NCI-H1417 treated with DMSO at 0.1 percent for 48 hours (cell line): ENCODE results near the gene MYH9.
"Not testable (repeated sequence)": the region's sequence is repeated elsewhere in the genome, so short reads cannot be mapped to it uniquely, and the experiment has no call there.

Experiments
- DNase-seq: peaks from one replicate; lab custom pipeline; 2025; lab: John Stamatoyannopoulos, UW

The MYH9 gene

DNA sequence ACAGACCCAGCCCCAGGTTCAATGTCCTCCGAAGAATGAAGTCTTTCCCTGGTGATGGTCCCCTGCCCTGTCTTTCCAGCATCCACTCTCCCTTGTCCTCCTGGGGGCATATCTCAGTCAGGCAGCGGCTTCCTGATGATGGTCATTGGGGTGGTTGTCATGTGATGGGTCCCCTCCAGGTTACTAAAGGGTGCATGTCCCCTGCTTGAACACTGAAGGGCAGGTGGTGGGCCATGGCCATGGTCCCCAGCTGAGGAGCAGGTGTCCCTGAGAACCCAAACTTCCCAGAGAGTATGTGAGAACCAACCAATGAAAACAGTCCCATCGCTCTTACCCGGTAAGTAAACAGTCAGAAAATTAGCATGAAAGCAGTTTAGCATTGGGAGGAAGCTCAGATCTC, 120.7 kb downstream of the MYH9 start:
- DNase-seq = no peak

DNA sequence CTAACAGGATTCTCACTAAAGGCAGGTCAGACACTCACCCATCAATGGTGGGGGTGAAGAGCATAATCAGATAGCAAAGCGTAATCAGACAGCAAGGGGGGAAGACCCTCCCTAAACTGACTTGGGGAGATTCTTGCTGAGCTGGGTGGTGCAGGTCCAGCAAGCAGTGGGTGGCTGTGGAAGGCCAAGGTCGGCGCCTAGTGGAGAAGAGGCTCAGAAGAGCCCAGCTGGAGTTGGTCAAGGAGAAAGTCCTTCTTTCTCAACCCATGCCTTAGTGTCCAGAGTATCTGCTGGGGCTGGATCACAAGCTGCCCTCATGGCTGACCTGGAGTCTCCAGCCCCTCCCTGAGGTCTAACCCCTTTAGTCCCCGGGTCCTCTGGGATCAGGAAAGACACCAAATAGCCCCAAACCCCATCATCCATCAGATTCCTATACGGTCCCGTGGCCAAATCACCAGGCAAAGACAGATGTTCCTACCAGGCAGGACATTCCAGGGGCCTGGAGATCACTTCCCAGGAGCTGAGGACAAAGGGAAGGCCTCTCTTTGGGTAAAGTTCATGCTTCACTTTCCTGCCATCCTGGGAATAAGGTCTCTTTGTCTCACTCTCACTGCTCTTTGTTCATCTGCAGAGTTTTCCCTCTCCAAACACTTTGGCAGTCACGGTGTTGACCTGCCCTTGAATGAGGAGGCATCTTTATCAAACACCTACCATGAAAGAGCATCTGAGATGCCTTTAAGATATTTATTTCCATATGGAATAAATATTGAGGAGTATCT, 123.7 kb downstream of the MYH9 start:
- not testable (repeated sequence) for DNase-seq

DNA sequence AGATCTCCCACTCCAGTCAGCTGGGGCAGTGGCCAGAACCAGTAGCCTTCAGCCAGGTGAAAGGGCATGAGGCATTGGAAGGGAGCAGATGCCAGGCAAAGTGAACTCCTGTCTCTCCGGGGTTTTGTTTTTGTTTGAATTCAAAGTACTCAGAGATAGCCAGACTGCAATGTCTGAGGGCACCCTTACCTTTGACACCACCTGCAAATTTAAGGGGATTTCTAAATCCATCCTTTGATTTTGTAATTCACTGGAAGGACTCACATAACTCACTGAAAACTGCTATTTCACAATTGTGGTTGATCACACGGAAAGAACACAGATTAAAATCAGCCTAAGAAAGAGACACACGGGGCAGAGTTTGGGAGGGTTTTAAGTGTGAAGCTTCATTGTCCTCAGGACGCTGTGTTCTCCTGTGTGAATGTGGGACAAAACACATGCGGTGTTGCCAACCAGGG, 124.5 kb downstream of the MYH9 start:
- DNase-seq = not testable (repeated sequence)

DNA sequence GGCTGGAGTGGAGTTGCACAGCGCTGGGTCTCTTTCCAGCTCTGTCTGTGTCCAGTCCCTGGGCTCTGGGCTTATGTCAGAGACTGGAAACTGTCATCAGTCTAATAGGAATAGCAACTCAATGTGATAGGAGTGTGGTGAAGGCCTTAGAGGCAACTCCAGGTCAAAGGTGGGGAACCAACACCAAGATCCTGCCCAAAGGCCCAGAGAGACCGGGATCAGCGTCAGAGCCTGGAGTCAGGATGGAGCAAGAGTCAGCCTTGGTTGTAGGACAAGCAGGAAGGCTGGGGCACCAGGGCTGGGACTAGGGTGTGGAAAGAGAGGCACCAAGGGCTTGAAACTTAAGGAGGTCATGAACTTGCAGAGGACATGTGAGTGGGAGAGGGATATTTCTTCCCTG, 125.5 kb downstream of the MYH9 start:
- not testable (repeated sequence) for DNase-seq

DNA sequence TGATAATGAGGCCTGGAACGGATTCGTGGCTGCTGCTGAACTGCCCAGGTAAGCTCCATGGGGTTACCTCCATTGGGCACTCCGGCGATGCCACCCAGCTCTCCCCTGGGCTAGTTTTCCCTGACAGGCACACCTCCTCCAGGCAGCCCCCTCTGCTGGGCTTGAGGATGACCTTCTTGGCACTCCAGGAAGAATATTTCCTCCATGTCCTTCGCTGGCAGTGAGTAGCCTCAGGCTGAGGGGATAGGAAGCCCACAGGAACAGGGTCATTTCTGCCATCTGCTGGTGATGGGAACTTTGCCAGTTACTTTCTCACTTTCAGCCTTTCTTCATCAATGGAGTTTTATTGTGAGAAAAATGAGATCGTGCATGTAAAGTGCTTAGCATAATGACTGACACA, 126.1 kb downstream of the MYH9 start:
- not testable (repeated sequence) for DNase-seq

DNA sequence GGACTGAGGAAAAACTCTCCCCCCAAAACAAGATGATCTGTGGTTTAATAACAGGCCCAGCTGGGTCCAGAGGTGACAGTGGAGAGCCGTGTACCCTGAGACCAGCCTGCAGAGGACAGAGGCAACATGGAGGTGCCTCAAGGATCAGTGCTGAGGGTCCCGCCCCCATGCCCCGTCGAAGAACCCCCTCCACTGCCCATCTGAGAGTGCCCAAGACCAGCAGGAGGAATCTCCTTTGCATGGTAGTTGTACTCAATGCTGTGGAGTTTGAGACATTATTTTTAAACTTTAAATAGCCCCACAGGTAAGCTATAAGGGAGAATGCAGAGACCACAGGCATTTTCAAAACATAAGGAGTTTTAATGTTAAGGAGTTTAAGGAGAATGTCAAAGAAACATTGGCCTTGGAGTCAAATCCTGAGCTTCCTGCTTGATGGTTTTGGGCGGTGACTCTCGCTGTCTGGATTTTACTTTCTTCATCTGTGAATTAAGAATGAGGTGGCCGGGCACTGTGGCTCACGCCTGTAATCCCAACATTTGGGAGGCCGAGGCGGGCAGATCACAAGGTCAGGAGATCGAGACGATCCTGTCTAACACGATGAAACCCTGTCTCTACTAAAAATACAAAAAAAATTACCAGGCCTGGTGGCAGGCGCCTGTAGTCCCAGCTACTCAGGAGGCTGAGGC, 128.0 kb downstream of the MYH9 start:
- no peak for DNase-seq

DNA sequence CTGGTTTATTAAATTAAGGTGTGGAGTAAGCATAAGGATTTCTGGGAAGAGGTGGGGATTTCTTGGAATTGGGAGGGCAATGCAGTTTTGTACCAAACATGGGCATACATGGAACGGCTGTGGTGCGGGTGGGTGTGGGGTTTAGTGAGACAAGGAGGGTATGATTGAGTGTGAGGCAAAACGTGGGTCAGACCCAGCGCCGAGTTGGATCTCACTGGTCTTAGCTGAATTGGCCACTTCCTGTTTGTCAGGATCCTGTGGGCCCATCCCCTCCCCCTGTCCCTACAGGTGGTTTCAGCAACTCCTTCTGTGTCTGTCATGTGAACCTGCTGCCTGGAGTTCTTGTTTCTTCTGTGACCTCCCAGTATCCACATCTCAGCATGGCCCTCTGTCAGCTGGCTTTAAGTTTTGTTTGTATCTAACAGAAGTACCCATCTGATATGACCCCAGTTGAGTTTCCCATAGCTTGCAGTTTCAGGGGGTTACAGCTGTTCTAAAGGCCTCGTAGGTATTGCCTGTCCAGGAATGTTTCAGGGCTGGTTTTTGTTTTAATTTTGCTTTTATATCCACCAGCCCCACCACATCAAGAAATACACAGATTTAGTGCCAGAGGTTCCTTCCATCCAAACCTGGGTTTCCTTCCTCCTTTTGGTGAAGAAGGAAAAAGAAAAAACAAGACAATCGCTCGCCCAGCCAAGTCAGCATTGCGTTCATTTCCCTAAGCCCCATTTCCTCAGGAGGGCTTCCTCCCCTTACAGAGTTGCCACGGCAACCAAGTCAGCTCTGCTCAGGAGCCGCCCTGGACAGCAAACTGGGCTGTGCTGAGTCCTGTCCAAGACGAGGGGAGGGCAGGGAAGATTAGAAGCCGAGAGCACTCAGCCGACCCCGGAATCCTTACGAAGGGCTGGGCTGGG, 128.8 kb downstream of the MYH9 start:
- no peak for DNase-seq

DNA sequence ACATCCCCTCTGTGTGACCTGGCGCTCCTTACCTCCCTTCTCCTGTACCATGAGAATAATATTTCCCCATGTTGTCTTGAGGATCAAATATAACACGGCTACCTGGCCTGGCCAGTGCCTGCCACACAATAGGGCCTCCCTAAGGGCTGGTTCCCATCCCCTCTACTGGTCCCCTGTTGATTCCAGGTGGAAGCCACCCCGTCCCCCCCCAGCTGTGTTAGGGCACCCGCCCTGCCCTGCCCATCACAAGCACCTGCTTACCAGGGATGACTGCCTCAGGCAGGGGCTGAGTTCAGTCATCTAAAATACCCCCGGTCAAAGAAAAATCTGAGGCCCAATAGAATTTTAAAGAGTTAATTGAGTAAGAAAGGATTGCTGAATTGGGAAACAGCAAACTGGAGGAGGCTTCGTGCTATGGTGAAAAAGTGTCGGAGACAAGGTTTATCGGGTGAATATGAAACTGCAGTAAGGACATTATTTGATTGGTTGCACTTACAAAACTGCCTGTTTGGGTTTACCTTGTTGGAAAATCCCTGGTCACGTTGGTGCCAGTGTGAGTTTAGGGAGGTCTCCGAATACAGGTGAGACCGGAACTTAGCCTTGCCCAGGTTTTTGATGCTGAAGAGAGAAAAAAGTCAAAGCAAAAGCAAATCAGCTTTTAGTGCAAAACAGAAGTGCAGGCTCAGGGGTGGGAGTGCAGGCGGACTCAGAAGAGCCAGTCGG, 129.7 kb downstream of the MYH9 start:
- DNase-seq = no peak

DNA sequence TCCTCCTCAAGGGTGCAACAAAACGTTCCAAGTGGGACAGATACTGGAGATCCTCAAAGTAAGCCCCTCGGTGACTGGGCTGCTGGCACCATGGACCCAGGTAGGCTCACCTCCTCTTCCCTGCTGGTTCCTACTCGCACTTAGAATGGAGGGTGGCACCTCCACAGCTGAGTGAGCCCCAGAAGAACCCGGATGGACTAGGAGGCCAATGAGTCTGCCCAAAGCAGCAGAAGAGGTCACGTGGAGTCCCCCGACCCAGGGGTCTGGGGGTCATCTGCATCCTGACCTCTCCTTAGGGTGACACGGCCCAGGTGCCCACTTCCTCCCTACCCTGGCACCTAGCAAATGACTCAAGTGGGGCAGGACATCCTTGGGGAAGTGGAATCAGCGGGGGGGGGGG, 130.5 kb downstream of the MYH9 start:
- DNase-seq = no peak

DNA sequence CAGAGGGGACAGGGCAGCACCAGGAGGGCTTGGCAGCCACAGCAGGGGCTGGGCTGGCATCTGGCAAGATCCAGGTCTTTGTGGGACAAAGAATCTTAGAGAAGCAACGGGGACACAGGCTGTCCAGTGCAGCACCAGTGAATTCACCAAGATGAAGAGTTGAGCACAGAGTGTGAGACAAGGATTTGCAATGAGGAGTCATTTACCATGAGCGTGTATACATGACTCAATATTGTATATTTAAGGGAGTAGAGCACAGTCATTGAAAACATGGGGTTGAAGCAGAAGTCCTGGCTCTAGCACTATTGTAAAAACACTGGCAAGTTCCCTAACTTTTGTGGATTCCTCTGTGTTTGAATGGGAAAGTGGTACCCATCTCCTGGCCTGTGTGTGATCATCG, 131.3 kb downstream of the MYH9 start:
- no peak for DNase-seq

DNA sequence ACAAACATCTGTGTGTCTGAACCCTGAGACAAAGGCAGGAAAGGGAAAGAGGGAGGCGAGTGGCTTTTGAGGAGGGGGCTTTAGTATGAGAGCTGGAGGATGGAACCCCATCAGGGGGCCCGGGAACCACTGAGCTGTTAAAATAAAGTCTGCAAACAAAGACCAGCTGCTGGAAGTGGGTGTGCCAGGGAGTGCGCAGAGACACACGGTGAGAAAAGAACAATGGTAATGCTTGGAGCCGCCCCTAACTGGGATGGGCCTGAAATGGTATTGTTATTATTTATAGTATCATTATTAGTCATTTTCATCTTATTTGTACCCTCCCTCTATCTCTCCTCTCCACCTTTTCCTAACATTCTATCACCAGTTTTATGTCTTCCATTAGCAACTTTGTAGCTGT, 132.2 kb downstream of the MYH9 start:
- not testable (repeated sequence) for DNase-seq

DNA sequence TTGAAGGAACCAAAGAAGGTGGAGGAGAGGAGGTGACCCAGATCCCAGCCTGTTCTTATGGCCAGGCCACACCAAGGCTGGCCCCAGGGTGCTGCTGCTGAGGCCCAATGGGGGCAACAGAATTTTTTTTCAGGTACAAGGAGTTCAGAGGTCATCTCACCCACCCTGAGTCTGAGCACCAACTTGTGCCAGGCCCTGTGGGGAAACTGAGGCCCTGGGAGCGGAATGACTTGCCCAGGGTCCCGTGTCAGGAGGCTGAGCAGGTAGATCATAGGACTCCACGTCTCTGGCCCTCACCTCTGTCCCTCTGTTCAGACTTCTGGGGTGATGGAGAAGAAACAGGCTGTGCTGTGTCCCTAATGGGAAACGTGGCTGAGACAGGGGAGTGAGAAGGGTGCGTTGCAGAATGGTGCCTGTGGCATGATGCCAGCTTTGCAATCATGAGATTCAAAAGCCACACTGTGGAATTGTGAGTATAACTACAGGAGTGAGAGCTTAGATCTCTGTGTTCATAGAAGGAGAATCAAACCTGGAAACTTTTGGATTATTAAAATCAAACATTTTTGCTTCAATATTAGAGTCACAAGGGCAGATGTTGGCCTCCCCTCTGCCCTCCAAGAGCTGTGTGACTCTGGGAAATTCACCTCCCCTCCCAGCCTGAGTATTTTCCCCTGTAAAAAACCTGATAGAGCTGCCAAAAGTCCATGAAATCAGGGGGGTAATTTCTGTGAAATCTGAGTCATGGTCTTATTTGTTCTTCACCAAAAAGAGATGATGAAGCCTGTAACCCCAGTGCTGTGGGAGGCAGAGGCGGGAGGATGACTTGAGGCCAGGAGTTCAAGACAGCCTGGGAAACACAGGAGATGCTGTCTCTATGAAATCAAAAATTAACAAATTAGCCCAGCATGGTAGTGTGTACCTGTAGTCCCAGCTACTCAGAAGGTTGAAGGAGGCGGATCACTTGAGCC, 134.0 kb downstream of the MYH9 start:
- no peak for DNase-seq

DNA sequence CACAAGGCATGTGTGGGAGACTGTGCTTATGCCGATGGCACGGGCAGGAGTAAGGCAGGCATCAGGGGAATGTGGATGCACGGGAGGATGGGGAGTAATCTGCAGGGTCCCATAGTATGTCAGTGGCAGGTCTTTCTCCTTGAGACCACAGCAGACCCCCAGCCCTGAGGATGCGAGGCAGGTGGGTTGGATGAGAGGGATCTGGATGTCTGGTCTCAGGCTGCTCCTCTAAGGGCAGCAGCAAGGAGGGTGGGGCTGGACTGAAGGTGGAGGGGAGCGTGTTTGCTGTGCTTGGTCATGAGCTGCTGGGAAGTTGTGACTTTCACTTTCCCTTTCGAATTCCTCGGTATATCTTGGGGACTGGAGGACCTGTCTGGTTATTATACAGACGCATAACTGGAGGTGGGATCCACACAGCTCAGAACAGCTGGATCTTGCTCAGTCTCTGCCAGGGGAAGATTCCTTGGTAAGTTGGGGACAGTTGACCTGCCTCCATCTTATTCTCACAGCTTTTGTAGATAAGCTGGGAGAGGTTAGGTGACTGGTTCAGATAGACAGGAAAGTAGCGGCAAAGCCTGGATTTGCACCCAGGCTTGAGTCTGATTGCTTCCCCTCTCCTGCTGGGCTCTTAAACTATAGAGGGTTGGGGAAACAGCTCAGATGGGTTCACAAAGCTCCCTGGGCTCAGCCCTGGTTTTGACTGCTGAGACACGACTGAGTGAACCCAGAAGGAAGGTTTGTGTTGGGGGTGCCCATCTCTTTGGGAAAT, 134.8 kb downstream of the MYH9 start, which contains the start of gene APOL1:
APOL1 (plus strand) TSS at position 380 of the 769 bp plus-strand sequence. CDS start 1,823 bp downstream, outside the sequence.
- no peak for DNase-seq

DNA sequence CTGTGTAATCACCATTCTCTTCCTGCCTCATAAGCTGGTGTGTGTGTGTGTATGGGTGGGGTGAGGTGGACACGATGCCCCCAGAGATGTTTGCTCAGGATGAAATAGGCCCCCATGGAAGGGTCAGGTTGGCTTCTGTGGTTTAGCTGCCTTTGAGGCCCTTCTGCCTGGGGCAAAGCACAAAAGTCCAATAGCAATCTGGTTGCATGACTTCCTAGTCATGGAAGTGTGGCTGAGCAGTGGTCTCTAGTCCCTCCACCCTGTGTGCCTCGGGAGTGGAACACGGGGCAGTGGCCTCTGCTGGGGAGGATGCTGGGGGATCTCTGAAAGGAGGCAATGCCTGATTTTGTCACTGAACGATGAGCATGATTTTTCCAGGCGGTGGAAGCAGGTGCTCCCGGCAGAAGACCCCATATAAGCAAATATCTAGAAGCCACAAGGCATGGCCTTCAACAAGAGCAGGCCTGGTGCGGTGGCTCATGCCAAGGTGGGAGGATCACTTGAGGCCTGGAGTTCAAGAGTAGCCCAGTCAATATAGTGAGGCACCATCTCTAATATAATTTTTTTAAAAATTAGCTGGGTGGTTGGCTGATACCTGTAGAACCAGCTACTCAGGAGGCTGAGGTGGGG, 135.7 kb downstream of the MYH9 start:
- DNase-seq = not testable (repeated sequence)

DNA sequence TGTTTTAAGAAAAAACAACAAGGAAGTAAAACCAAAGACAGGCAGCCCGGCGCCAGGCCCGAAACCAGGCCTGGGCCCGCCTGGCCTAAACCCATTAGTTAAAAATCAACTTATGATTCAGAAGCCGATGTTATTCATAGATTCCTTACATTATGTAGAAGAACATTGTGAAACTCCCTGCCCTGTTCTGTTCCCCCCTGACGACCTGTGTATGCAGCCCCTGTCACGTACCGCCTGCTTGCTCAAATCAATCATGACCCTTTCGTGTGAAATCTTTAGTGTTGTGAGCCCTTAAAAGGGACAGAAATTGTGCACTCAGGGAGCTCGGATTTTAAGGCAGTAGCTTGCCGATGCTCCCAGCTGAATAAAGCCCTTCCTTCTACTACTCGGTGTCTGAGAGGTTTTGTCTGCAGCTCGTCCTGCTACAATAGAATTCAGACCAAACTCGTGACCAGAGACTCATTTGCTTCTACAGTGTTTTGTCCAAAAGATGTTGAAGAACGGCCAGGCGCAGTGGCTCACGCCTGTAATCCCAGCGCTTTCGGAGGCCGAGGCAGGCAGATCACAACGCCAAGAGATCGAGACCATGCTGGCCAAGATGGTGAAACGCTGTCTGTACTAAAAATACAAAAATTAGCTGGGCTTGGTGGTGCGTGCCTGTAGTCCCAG, 137.3 kb downstream of the MYH9 start:
- not testable (repeated sequence) for DNase-seq

DNA sequence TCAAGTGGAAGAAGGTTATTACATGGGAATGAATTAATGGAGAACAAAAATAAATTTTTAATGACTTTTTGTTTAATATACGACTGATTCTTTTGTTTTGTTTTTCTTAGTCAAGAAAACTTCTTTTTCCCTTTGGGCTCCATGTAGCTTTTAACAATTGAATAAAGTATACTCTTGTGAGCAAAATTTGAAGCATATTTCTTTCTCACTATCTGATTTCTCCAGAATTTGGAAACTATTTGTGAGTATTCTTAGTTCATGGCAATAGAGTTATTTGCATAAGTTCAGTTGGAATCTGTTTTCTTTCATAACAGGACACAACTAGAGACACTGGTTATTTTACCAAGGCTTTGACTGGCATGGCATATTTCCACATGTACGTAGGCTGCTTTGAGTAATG, 138.6 kb downstream of the MYH9 start:
- DNase-seq = no peak

DNA sequence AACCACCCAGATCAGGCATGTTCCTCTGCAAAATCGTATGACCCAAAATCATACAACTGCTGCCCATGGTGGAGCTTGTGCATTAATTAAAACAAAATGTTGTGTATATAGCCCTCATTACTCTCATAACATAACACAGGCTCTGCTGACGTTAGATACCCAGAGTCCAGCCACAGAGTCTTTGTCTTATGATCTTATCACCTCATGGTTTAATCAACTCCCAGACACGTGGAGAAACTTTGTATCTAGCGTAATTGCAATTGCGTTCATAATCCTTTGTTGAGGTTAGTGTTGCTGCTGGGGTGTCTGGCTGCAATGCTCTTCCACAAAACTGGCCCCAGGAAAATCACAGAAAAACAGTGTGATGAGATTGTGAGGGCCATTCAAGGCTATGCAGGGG, 139.8 kb downstream of the MYH9 start:
- DNase-seq = no peak

DNA sequence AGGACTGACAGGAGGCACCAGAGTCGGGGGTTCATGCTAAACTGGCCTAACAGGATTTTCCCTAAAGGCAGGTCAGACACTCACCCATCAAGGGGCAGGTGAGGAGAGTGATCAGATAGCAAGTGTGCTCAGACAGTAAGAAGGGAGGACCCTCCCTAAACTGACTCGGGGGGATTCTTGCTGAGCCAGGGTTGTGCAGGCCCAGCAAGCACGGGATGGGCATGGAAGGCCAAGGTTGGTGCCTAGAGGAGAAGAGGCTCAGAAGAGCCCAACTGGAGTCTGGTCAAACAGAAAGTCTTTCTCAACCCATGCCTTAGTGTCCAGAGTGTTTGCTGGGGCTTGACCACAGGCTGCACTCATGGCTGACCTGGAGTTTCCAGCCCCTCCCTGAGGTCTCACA, 141.0 kb downstream of the MYH9 start:
- DNase-seq = no peak
